ENCODE results near the gene TMEM100. TPM values are rescaled to one million over a fixed set of nuclear protein-coding genes. Genes with fewer than 3 reads are reported as not detected.

TMEM100 gene
- polyA plus RNA-seq, 1 donor from 2014 or later: not detected

- Histone ChIP-seq H4K20me1 (ENCODE audit: insufficient read depth) (no peaks in the 10 kb centered on the region), H3K27me3 (ENCODE audit: insufficient read depth, low read depth, low read length) (no peaks in the 10 kb centered on the region), H2AFZ (ENCODE audit: low read depth, low read length) (no peak overlapping the region), H3K9me2 (ENCODE audit: insufficient read depth, low read length) (no peaks in the 10 kb centered on the region), H3K9me3 (ENCODE audit: low read length) (no peaks in the 10 kb centered on the region), H3F3A (ENCODE audit: insufficient read depth, low read length, poor library complexity, severe bottlenecking) (no peaks in the 10 kb centered on the region), H3K4me3 (ENCODE audit: low read length) (no peak overlapping the region), H3K27ac (ENCODE audit: low read length) (no peak overlapping the region), H3K9ac (ENCODE audit: low read length) (no peak overlapping the region), H3K79me2 (replicated peaks; ENCODE audit: insufficient read depth, low read length) (peaks cover 5% of the 10 kb centered on the region), H3K36me3 (ENCODE audit: insufficient read depth, low read length) (no peaks in the 10 kb centered on the region), H3K4me2 (ENCODE audit: low read length) (no peak overlapping the region)
- TF ChIP-seq RAD21 (conservative IDR thresholded peaks at IDR 0.05): no peak
- no peak for TF ChIP-seq REST (IDR thresholded peaks at IDR 0.05; ENCODE audit: borderline replicate concordance)
- TF ChIP-seq POLR2AphosphoS5 (IDR thresholded peaks at IDR 0.05): no peak
- TF ChIP-seq EP300 (conservative IDR thresholded peaks at IDR 0.05; ENCODE audit: poor library complexity, severe bottlenecking): no peak
- TF ChIP-seq SMC3 (conservative IDR thresholded peaks at IDR 0.05; ENCODE audit: poor library complexity): no peak
- TF ChIP-seq TAF1 (IDR thresholded peaks at IDR 0.05; ENCODE audit: low read depth): no peak
- no peak for TF ChIP-seq EZH2 (IDR thresholded peaks at IDR 0.05; ENCODE audit: borderline replicate concordance, insufficient read depth, low read length, poor library complexity, severe bottlenecking)
- TF ChIP-seq MXI1 (conservative IDR thresholded peaks at IDR 0.05; ENCODE audit: poor library complexity, severe bottlenecking): no peak
- TF ChIP-seq, protein P1, sequence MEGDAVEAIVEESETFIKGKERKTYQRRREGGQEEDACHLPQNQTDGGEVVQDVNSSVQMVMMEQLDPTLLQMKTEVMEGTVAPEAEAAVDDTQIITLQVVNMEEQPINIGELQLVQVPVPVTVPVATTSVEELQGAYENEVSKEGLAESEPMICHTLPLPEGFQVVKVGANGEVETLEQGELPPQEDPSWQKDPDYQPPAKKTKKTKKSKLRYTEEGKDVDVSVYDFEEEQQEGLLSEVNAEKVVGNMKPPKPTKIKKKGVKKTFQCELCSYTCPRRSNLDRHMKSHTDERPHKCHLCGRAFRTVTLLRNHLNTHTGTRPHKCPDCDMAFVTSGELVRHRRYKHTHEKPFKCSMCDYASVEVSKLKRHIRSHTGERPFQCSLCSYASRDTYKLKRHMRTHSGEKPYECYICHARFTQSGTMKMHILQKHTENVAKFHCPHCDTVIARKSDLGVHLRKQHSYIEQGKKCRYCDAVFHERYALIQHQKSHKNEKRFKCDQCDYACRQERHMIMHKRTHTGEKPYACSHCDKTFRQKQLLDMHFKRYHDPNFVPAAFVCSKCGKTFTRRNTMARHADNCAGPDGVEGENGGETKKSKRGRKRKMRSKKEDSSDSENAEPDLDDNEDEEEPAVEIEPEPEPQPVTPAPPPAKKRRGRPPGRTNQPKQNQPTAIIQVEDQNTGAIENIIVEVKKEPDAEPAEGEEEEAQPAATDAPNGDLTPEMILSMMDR (IDR thresholded peaks at IDR 0.05; ENCODE audit: poor library complexity, severe bottlenecking): no peak
These were observed 34.0 kb upstream of the TMEM100 start for GRCh38 chr17:55756689-55757088.

DNA sequence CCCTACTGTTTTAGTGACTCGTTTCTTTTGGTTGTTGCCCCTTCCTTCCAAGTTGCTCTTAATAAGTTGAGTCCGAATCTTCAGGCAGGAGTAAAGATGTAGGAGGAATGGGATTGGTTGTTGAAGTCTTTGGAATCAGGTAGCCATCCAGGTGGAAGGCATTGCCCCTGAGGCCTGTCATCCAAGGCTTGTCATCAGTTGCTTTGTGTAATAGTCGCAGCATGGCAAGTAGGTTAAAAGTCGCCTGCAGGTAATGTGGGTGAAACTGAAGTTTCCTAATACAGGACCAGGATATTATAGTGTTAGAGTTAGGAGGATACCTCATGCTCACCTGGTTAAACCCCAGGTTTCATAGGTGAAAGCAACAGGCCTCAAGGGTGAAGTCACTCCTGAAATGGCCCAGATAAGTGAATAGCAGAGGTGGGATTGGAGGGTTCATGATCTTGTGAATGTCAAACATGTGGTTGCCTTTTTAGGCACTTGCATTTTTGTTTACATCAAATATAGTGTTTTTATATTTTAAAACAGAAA lies 29.1 kb upstream of the TMEM100 start:
- no peak overlapping the region for H3K9ac ChIP-seq (ENCODE audit: low read length)
- no peaks in the 10 kb centered on the region for H3F3A ChIP-seq (ENCODE audit: insufficient read depth, low read length, poor library complexity, severe bottlenecking)
- peak overlapping the region; percentile 54 for H3K4me2 ChIP-seq (ENCODE audit: low read length)
- peaks cover 6% of the 10 kb centered on the region for H3K79me2 ChIP-seq (replicated peaks; ENCODE audit: insufficient read depth, low read length)
- no peaks in the 10 kb centered on the region for H3K36me3 ChIP-seq (ENCODE audit: insufficient read depth, low read length)
- no peaks in the 10 kb centered on the region for H3K27me3 ChIP-seq (ENCODE audit: insufficient read depth, low read depth, low read length)
- H3K9me3 ChIP-seq (ENCODE audit: low read length): no peaks in the 10 kb centered on the region
- H3K9me2 ChIP-seq (ENCODE audit: insufficient read depth, low read length): no peaks in the 10 kb centered on the region
- H2AFZ ChIP-seq (ENCODE audit: low read depth, low read length): no peak overlapping the region
- no peak overlapping the region for H3K27ac ChIP-seq (ENCODE audit: low read length)
- no peaks in the 10 kb centered on the region for H4K20me1 ChIP-seq (ENCODE audit: insufficient read depth)
- H3K4me3 ChIP-seq (ENCODE audit: low read length): peak overlapping the region; percentile 91
- no peak for TF ChIP-seq EZH2 (IDR thresholded peaks at IDR 0.05; ENCODE audit: borderline replicate concordance, insufficient read depth, low read length, poor library complexity, severe bottlenecking)
- TF ChIP-seq, protein P1 (IDR thresholded peaks at IDR 0.05; ENCODE audit: poor library complexity, severe bottlenecking): no peak
- TF ChIP-seq POLR2AphosphoS5 (IDR thresholded peaks at IDR 0.05): no peak
- TF ChIP-seq SMC3 (conservative IDR thresholded peaks at IDR 0.05; ENCODE audit: poor library complexity): no peak
- no peak for TF ChIP-seq EP300 (conservative IDR thresholded peaks at IDR 0.05; ENCODE audit: poor library complexity, severe bottlenecking)
- no peak for TF ChIP-seq RAD21 (conservative IDR thresholded peaks at IDR 0.05)
- no peak for TF ChIP-seq TAF1 (IDR thresholded peaks at IDR 0.05; ENCODE audit: low read depth)
- TF ChIP-seq MXI1 (conservative IDR thresholded peaks at IDR 0.05; ENCODE audit: poor library complexity, severe bottlenecking): no peak
- no peak for TF ChIP-seq REST (IDR thresholded peaks at IDR 0.05; ENCODE audit: borderline replicate concordance)
